Retinal pigment epithelial cell (primary cell): ENCODE measurements around the gene DUSP3.

ENCODE experiments used
- DNase-seq: peaks from one replicate; pipeline ENCODE4 v3.0.0-alpha.2; 2010; ENCODE audit warnings: low read depth
- H3K4me3 ChIP-seq: 2 replicates; pipeline ENCODE4 v1.5.1; 2011; ENCODE audit warnings: mild to moderate bottlenecking, low read length, control low read depth, moderate library complexity
- CTCF ChIP-seq: conservative IDR thresholded peaks from 2 replicates; pipeline ENCODE4 v1.5.1; 2011; ENCODE audit warnings: low read depth, low read length, control low read depth, inconsistent platforms

Gene DUSP3

GRCh38 chr17:43734376-43734775, 44.4 kb downstream of the DUSP3 start:
- DNase-seq, result no peak
- no peak overlapping the region for H3K4me3 ChIP-seq
- no peak for TF ChIP-seq CTCF

- no peak for TF ChIP-seq CTCF
- DNase-seq, result no peak
- H3K4me3 ChIP-seq, result no peak overlapping the region
These were observed 44.8 kb downstream of the DUSP3 start for GRCh38 chr17:43733956-43734355.

GRCh38 chr17:43732958-43733357, 45.8 kb downstream of the DUSP3 start:
- no peak for TF ChIP-seq CTCF
- DNase-seq, result no peak
- H3K4me3 ChIP-seq, result no peak overlapping the region

- no peak overlapping the region for H3K4me3 ChIP-seq
- no peak for TF ChIP-seq CTCF
- DNase-seq, result no peak
These were observed 50.7 kb downstream of the DUSP3 start for GRCh38 chr17:43728081-43728480.

- DNase-seq, result no peak
- no peak for TF ChIP-seq CTCF
These were observed 54.9 kb downstream of the DUSP3 start for GRCh38 chr17:43723697-43724359.

GRCh38 chr17:43722870-43723665, 55.7 kb downstream of the DUSP3 start:
- no peak overlapping the region for H3K4me3 ChIP-seq
- DNase-seq, result no peak
- no peak for TF ChIP-seq CTCF

More at GRCh38 chr17:43723697-43724359, 54.9 kb downstream of the DUSP3 start:
- no peak overlapping the region for H3K4me3 ChIP-seq

- no peak overlapping the region for H3K4me3 ChIP-seq
- TF ChIP-seq CTCF, result no peak
- DNase-seq, result no peak
These were observed 56.5 kb downstream of the DUSP3 start for GRCh38 chr17:43722269-43722619.
